Activated naive CD8-positive, alpha-beta T cell (primary cell): Measurements from ENCODE around the gene SDF4.

Experiments used
- H3K27ac Mint-ChIP-seq: one replicate; pipeline ENCODE4 v1.8.0; 2021; ENCODE audit warnings: mixed read lengths
- H3K27me3 Mint-ChIP-seq: one replicate; pipeline ENCODE4 v1.8.0; 2021; ENCODE audit warnings: mixed read lengths
- H3K36me3 Mint-ChIP-seq: one replicate; pipeline ENCODE4 v1.8.0; 2021; ENCODE audit warnings: mixed read lengths
- H3K4me1 Mint-ChIP-seq: one replicate; pipeline ENCODE4 v1.8.0; 2021; ENCODE audit warnings: low read depth, mixed read lengths
- H3K4me3 Mint-ChIP-seq: one replicate; pipeline ENCODE4 v1.8.0; 2021; ENCODE audit warnings: mild to moderate bottlenecking, mixed read lengths
- H3K9me3 Mint-ChIP-seq: one replicate; pipeline ENCODE4 v1.8.0; 2021; ENCODE audit warnings: low read depth, mixed read lengths

SDF4 gene

DNA sequence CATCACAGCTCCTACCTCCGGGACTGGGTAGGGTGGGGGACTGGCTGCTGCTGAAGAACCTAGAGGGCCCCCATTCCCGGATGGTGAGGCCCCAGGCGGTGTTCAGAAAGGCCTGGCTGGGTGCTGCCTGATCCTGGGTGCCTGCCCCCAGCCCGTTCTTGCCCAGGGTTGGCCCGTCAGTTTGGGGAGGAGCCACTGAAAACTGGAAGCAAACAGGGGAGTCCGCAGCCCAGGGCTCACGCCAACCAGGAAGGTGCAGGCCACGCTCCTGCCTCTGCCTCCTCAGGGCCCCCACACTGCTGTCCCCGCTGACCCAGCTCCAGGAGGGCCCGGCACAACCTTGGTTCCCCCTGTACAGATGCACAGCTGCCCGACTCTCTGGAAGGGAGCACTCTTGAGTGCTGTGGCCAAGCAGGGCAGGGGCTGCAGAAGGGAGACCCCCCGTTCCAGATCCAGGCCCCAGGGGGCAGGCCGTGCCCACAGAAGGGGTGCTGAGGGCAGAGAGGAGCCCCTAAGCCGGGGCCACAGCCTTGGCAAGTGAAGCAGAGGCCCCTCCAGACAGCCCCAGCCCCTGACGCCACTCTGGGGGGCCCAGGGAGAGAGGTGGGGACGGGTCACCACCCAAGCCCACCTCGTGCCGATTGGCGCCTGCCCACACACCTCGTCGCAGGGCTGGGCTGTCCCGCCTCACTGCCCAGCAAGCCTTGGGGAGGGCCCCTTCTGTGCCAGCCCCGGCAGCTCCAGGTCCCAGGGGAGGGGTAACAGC, 9.2 kb upstream of the SDF4 start:
- no peak overlapping the region for H3K27ac Mint-ChIP-seq
- H3K4me1 Mint-ChIP-seq, result no peaks in the 10 kb centered on the region
- no peaks in the 10 kb centered on the region for H3K36me3 Mint-ChIP-seq

DNA sequence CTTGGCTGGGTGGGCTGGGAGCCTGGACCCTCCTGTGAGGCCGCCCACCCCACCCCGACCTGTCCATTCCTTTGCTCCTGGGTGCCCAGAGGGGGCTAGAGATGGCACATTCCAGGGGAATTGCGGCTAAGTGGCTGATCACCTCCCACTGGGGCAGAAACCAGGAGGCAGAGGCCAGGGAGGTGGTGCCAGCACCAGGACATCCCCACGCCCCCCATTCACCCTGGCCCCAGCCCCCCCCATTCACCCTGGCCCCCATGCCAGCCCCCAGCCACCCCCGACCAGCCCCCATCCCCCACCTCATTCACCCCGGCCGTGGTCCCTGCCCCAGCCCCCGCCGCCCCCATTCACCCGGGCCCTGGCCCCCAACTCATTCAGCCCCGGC, 8.5 kb upstream of the SDF4 start:
- Mint-ChIP-seq H3K27ac (no peak overlapping the region), H3K4me3 (no peak overlapping the region), H3K27me3 (no peaks in the 10 kb centered on the region), H3K9me3 (no peaks in the 10 kb centered on the region), H3K36me3 (no peaks in the 10 kb centered on the region), H3K4me1 (no peaks in the 10 kb centered on the region)

More for the DNA sequence above, 9.2 kb upstream of the SDF4 start:
- Mint-ChIP-seq H3K9me3 (no peaks in the 10 kb centered on the region), H3K27me3 (no peaks in the 10 kb centered on the region), H3K4me3 (no peak overlapping the region)

DNA sequence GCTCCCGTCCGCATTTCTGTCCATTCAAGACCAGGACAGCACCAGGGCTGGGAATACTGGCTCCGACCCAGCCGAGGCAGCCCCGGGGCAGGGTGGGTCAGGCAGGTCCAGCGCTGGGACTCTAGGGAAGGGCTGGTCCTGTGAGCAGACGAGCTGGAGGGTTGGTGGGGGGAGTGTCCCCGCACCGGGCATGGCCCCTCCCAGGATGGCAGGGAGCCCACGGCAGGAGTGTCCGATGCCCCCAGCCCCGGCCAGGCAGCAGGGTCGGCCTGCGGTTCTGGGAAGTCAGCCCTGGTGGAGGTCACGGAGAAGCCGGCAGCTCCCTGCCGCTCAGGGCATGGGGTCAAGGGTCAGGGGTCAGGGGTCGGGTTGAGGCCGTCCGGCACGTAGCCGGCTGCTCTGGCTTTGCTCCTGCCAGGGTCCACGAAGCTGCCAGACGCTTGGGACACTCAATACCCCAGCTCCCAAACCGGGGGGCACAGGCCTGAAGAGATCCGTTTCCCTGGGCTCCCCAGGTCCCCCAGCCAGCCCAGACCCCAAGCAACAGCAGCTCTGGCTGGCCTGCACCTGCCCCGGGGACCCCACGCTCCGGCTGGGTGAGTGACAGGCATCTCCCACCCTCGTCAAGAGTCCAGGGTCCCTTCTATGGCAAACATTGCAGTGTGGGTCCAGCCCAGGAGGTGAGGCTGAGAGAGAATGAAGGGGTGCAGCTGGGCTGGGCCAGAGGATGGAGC, 8.0 kb upstream of the SDF4 start:
- Mint-ChIP-seq H3K27ac (no peak overlapping the region), H3K27me3 (no peaks in the 10 kb centered on the region), H3K4me3 (no peak overlapping the region), H3K9me3 (no peaks in the 10 kb centered on the region), H3K36me3 (no peaks in the 10 kb centered on the region), H3K4me1 (no peaks in the 10 kb centered on the region)

DNA sequence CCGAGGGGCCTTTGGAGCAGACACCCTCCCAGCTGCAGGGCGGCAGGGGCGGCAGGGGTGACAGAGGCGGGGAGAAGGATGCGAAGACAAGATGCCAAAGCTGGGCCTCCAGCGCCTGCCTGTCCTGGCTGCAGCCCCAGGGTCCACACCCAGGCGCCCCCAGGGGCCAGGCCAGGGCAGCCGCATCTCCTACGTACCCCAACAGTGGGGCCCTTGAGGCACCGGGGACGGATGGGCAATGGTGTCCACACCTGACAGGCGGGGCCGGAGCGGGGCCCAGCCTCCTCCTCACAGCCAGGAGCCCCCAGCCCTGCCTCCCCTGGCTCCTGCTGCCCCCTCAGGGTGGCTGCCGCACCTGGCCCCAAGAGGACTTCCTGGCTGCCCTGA, 7.4 kb upstream of the SDF4 start:
- Mint-ChIP-seq H3K4me3 (no peak overlapping the region), H3K27ac (no peak overlapping the region), H3K36me3 (no peaks in the 10 kb centered on the region), H3K4me1 (peaks cover 5% of the 10 kb centered on the region), H3K27me3 (no peaks in the 10 kb centered on the region), H3K9me3 (no peaks in the 10 kb centered on the region)

DNA sequence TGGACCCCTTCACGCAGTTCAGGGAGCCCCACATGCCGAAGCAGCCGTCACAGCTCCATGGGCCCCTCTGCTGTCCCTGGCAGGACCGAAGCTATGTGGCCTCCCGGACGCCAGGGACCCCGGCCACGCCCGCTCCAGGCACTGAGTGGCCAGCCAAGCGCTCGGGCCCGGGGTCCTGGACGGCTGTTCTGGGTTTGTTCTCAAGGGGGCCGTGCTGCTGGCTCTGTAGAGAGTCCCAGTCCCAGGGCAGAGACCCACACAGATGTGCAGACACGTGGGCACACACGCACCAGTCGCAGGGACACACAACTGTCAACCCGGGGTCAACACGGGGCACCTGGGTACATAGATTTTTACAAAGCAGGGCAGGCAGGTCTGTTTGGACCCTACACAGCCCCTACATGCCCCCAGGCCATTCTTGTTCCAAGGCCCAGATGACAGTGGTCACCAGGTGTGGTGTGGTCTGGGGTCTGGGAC, 6.9 kb upstream of the SDF4 start:
- no peaks in the 10 kb centered on the region for H3K36me3 Mint-ChIP-seq
- peaks cover 10% of the 10 kb centered on the region for H3K4me1 Mint-ChIP-seq
- no peak overlapping the region for H3K27ac Mint-ChIP-seq
- H3K27me3 Mint-ChIP-seq, result no peaks in the 10 kb centered on the region
- no peaks in the 10 kb centered on the region for H3K9me3 Mint-ChIP-seq
- H3K4me3 Mint-ChIP-seq, result no peak overlapping the region

DNA sequence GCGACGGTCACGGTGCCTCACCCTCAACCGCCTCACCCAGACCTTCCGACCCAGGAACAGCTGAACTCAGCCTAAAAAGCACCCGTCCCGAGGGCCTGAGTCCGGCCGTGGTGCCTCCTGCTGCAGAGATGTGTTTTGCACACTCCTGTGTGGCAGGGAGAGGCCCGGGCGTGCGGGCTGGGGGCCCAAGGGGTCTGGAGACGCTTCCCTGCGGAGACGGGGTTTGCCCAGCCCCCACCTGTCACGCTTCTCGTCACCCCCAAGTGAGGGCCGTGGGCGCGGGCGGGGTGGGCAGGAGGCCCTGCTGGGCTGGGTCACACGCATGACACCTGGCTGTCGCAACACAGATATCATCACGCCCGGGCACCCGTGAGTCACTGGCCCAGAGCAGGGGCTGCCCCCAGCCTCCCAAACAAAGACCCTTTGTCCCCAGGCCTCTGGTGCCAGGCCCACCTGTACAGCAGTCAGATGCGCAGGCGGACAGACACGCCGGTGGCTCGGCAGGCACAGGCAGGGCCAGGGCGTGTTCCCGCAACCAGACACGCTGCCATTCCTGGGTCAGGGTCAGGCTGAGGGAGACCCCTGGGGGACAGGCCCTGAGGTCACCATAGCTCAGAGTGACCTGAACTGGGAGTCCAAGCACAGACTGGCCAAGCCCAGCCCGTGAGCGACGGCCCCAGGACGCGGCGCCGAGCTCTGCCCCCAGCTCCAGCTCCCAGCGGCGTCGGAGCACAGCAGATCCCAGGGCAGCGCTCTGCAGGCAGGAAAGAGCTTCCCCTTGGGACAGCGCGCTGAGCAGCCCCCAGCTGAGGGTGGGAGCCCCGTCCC, 6.3 kb upstream of the SDF4 start:
- no peaks in the 10 kb centered on the region for H3K27me3 Mint-ChIP-seq
- H3K4me3 Mint-ChIP-seq, result no peak overlapping the region
- H3K27ac Mint-ChIP-seq, result no peak overlapping the region
- peaks cover 14% of the 10 kb centered on the region for H3K4me1 Mint-ChIP-seq
- no peaks in the 10 kb centered on the region for H3K9me3 Mint-ChIP-seq
- H3K36me3 Mint-ChIP-seq, result peaks cover 4% of the 10 kb centered on the region

DNA sequence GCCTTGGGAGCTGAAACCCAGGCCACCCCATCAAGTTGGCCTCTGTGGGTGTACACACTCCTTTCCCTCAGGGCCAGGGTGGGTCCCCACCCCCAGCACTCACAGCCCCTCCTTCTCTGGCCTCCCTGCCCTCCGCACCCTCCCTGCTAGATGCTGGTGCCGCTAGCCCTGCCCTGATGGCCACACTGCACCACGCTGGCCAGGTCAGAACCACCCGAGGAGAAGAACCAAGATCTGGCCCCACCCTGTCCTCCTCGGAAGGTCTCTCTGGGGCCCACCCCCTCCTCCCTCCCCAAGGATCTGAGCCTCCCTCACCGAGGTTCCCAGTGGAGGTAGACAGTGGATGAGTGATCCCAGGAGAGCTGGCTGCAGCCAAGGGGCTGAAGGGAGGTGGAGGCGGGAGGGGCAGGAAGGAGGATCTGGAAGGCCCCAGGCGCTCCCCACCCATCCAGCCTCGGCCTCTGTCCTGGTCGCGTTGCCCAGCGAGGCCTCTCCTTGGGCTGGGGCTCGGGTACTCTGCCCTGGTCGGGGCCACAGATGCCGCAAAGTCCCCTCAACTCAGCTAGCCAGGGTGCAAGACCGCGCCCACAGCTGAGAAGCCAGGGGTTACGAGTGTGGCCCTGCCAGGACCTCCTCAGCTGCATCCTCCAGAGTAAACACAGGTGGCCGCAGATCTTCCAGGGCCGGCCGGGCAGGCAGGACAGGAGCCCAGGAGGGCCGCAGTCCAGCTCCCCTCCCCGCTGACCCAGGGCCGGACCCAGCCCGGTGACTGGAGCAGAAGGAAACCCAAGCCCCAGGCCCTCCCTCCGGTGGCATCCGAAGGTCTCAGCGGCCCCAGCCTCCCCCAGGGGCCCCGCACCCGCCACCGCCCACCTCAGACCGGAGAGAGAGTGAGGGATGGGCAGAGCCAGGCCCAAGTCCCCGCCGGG, 5.4 kb upstream of the SDF4 start:
- H3K27ac Mint-ChIP-seq, result no peak overlapping the region
- no peaks in the 10 kb centered on the region for H3K27me3 Mint-ChIP-seq
- H3K4me3 Mint-ChIP-seq, result no peak overlapping the region
- no peaks in the 10 kb centered on the region for H3K9me3 Mint-ChIP-seq
- peaks cover 14% of the 10 kb centered on the region for H3K4me1 Mint-ChIP-seq
- peaks cover 4% of the 10 kb centered on the region for H3K36me3 Mint-ChIP-seq

DNA sequence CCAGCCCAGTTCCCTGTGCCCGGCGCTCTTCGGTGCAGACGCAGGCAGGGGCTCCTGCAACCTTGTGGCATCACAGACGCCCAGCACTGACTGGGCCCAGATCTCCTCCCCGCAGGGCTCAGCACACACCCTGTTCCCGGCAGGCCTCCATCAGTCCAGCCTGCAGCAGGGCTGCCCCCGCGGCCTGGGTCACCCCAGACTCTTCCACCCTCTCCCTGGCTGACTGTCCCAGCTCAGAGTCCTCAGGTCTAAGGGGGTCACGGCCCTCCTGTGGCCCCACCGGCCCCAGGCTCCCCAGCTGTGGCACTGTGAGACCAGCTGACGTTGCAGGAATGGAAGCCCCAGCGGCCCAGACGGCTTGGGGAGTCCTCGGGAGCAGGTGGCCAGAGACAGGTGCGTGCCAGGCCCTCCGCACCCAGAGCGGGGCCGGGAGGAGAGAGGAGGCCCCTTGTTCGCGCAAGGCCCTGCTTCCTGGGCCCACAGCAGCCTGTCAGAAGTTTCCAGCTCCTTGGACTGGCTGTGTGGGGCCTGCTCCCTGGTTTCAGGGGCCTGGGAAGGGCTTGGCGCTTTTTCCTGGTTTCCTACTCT, 4.5 kb upstream of the SDF4 start:
- H3K27ac Mint-ChIP-seq, result no peak overlapping the region

DNA sequence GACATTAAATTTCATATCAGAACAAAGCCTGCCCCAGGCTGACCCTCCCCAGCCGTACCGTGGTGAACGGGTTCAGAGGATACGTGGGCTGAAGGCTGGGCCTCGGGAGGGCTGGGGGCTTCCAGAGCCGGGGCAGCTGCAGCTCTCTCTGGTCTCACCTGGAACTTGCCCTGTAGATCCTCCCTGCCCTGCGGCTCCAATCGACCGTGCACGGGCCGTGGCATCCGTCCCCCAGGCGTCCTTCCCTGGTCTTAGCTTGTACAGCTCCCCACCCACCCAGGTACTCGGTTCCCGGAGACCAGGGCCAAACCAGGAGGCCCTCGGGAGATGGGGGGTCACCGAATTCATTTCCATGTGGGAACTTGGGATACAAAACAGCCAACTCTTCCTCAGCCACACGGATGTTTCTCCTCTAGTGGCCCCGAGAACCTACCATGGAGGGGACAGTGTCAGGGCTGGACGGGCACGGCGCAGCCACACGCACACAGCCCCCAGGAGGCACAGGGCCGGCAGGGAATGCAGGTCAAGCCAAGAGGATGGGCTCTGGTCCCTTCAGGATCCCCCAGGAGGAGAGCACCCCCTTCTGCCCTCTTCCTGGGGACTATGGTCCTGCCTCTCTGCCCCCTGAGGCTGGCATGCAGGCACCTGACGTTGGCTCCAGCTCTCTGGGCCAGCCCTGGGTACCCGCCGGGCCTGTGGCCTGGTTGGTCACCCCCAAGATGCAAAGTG, 3.4 kb upstream of the SDF4 start:
- H3K9me3 Mint-ChIP-seq, result no peaks in the 10 kb centered on the region
- H3K27me3 Mint-ChIP-seq, result no peaks in the 10 kb centered on the region
- H3K4me1 Mint-ChIP-seq, result peaks cover 19% of the 10 kb centered on the region
- H3K36me3 Mint-ChIP-seq, result peaks cover 6% of the 10 kb centered on the region
- peak overlapping the region; percentile 27 for H3K4me3 Mint-ChIP-seq
- H3K27ac Mint-ChIP-seq, result no peak overlapping the region

More for the DNA sequence above, 4.5 kb upstream of the SDF4 start:
- peaks cover 4% of the 10 kb centered on the region for H3K36me3 Mint-ChIP-seq
- H3K9me3 Mint-ChIP-seq, result no peaks in the 10 kb centered on the region
- peaks cover 14% of the 10 kb centered on the region for H3K4me1 Mint-ChIP-seq
- H3K4me3 Mint-ChIP-seq, result no peak overlapping the region
- no peaks in the 10 kb centered on the region for H3K27me3 Mint-ChIP-seq

DNA sequence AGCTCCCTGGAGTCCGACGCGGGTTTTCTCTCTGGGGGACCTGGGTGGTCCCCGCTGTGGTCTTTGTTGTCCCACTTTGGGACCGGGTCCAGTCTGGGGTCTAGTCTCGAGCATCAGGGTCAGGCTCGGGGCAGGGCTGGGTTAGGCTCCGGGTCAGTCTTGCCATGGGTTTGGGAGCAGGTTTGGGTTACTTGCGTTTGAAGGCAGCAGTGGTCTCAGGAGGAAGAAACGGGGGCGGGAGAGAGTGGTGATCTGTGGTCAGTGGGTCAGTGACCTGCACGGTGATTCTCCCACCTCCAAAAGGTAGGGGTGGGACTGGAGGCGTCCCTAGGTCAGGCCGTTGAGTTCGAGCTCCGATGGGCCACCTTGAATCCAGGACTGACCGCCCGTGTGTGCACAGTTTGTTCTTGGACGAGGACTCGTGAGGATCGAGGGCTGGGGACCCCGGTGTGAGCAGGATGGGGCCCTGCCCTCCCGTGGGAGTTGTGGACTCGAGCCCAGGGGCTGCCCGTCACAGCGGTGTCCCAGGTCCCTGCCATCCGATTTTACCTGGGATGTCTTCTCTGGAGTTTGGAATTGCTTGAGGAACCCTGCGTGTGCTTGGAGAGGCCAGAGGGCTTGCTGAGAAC, 2.5 kb upstream of the SDF4 start:
- no peaks in the 10 kb centered on the region for H3K9me3 Mint-ChIP-seq
- peaks cover 6% of the 10 kb centered on the region for H3K36me3 Mint-ChIP-seq
- H3K4me3 Mint-ChIP-seq, result peak overlapping the region; percentile 90
- peaks cover 28% of the 10 kb centered on the region for H3K4me1 Mint-ChIP-seq
- no peaks in the 10 kb centered on the region for H3K27me3 Mint-ChIP-seq
- H3K27ac Mint-ChIP-seq, result peak overlapping the region; percentile 72

DNA sequence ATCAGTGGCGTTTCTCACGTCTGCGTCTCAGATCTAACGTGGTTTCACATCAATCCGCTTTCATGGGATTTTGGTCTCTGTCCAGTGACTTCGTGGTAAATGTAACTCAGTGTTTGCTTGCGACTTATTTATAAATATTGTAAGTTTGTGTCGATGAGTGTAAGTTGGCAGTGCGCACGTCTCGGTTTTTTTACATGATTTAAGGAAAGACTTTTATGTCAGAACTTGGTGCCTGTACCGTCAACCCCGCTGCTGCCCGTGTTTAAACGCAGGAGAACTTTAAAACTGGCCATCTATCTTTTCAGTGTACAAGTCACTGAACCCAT, 1.7 kb upstream of the SDF4 start:
- H3K9me3 Mint-ChIP-seq, result no peaks in the 10 kb centered on the region
- H3K36me3 Mint-ChIP-seq, result peaks cover 6% of the 10 kb centered on the region
- H3K27ac Mint-ChIP-seq, result peak overlapping the region; percentile 95
- H3K27me3 Mint-ChIP-seq, result no peaks in the 10 kb centered on the region
- peaks cover 30% of the 10 kb centered on the region for H3K4me1 Mint-ChIP-seq
- peak overlapping the region; percentile 90 for H3K4me3 Mint-ChIP-seq

DNA sequence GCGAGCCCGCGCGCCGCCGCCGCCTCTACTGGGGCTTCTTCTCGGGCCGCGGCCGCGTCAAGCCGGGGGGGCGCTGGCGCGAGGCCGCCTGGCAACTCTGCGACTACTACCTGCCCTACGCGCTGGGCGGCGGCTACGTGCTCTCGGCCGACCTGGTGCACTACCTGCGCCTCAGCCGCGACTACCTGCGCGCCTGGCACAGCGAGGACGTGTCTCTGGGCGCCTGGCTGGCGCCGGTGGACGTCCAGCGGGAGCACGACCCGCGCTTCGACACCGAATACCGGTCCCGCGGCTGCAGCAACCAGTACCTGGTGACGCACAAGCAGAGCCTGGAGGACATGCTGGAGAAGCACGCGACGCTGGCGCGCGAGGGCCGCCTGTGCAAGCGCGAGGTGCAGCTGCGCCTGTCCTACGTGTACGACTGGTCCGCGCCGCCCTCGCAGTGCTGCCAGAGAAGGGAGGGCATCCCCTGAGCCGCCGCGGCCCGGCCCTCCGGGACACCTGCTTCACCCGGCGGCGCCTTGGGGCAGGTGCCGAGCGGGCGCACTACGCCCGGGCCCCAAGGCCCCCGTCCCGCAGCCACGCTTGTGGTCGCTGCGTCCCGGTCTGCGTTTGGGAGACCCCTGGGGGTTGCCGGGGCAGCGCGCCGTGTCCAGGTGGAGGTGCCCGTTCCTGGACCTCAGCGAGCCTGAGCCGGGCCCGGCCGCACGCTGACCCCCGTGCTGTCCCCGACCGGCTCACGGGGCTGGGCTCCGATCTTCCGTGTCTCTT, 1.2 kb upstream of the SDF4 start:
- Mint-ChIP-seq H3K4me1 (peaks cover 30% of the 10 kb centered on the region), H3K27ac (peak overlapping the region; percentile 95), H3K36me3 (peaks cover 6% of the 10 kb centered on the region), H3K4me3 (peak overlapping the region; percentile 90), H3K9me3 (no peaks in the 10 kb centered on the region), H3K27me3 (no peaks in the 10 kb centered on the region)
